Activated CD8-positive, alpha-beta memory T cell treated with anti-CD3 and anti-CD28 coated beads for 48 hours (primary cell): Measurements from ENCODE around the gene TMEM174.

Experiments
- DNase-seq, 3 experiments: peaks; one replicate each; pipeline ENCODE4 v3.0.0-alpha.2; 2020; ENCODE audit warnings: low read depth in 2 of 3, low spot score in 2 of 3

The TMEM174 gene

GRCh38 chr5:73221726-73222125, 48.7 kb downstream of the TMEM174 start:
- no peak for DNase-seq

GRCh38 chr5:73222173-73222572, 49.2 kb downstream of the TMEM174 start:
- DNase-seq: no peak
